GM19023 (cell line): ENCODE results near the gene NEDD9.

Experiments used
- ATAC-seq: cut with Tn5 transposase; IDR thresholded peaks from one replicate; pipeline ENCODE4 v1.9.1; 2021; ENCODE audit warnings: mild to moderate bottlenecking, moderate library complexity; ENCODE audit not compliant: unreplicated experiment

NEDD9 gene

GRCh38 chr6:11260249-11261038, 28.0 kb upstream of the NEDD9 start:
- no peak for ATAC-seq

GRCh38 chr6:11258260-11259237, 26.1 kb upstream of the NEDD9 start:
- ATAC-seq: peak; percentile 74

- no peak for ATAC-seq
Observed at GRCh38 chr6:11255610-11256009, 23.1 kb upstream of the NEDD9 start.

- no peak for ATAC-seq
Observed at GRCh38 chr6:11253594-11253993, 21.1 kb upstream of the NEDD9 start.

GRCh38 chr6:11251553-11252360, 19.3 kb upstream of the NEDD9 start:
- no peak for ATAC-seq

- ATAC-seq: no peak
Observed at GRCh38 chr6:11250108-11250507, 17.6 kb upstream of the NEDD9 start.

GRCh38 chr6:11248974-11249761, 16.7 kb upstream of the NEDD9 start:
- ATAC-seq: no peak

- no peak for ATAC-seq
Observed at GRCh38 chr6:11246722-11247121, 14.3 kb upstream of the NEDD9 start.

GRCh38 chr6:11245381-11246256, 13.2 kb upstream of the NEDD9 start:
- no peak for ATAC-seq

- ATAC-seq: no peak
Observed at GRCh38 chr6:11244387-11245126, 12.1 kb upstream of the NEDD9 start.

GRCh38 chr6:11243861-11244260, 11.4 kb upstream of the NEDD9 start:
- ATAC-seq: no peak

GRCh38 chr6:11242711-11243110, 10.2 kb upstream of the NEDD9 start:
- no peak for ATAC-seq

GRCh38 chr6:11241793-11242201, 9.3 kb upstream of the NEDD9 start:
- ATAC-seq: no peak

- ATAC-seq: no peak
Observed at GRCh38 chr6:11241154-11241792, 8.8 kb upstream of the NEDD9 start.

GRCh38 chr6:11237956-11238355, 5.5 kb upstream of the NEDD9 start:
- ATAC-seq: no peak

- ATAC-seq: no peak
Observed at GRCh38 chr6:11237428-11237827, 5.0 kb upstream of the NEDD9 start.

- ATAC-seq: no peak
Observed at GRCh38 chr6:11236915-11237314, 4.4 kb upstream of the NEDD9 start.
